ENCODE data around the gene NRXN3. TPM values are rescaled to one million over a fixed set of nuclear protein-coding genes. Genes with fewer than 3 reads are reported as not detected.

NRXN3 gene
- 1 to 10 TPM; 1.3 to 1.9 (median 1.4) TPM for polyA plus RNA-seq (ENCODE audit: insufficient read depth in 1 of 5, insufficient read length in 5 of 5, low replicate concordance in 1 of 5)
- long read RNA-seq, donor 1, partial matches to known transcripts: 0 of 1 reads
- long read RNA-seq, donor 1, other reads (novel, unspliced or antisense): 0 of 1 reads
- long read RNA-seq, donor 2: 0 reads
- long read RNA-seq, donor 3: 0 reads
- long read RNA-seq, donor 4: 0 reads
- long read RNA-seq, donor 5: 0 reads
- long read RNA-seq, donor 6: 0 reads
- long read RNA-seq, donor 7: 0 reads
- long read RNA-seq, donor 8: 0 reads

- DNase-seq: no peak
Observed at GRCh38 chr14:78170203-78170602, at the start of gene NRXN3. Gene NRXN3, plus strand, starts transcription at chr14:78170373. Its CDS starts 72,721 bp downstream, at chr14:78243094.

GRCh38 chr14:78122436-78122835, 47.7 kb upstream of the NRXN3 start:
- DNase-seq: no peak

- no peak for DNase-seq
Observed at GRCh38 chr14:78123650-78124253, 46.4 kb upstream of the NRXN3 start.

- no peak for DNase-seq
Observed at GRCh38 chr14:78127961-78128360, 42.2 kb upstream of the NRXN3 start.

GRCh38 chr14:78129375-78129774, 40.8 kb upstream of the NRXN3 start:
- DNase-seq: no peak

- DNase-seq: no peak
Observed at GRCh38 chr14:78130356-78130755, 39.8 kb upstream of the NRXN3 start.

GRCh38 chr14:78131201-78131600, 39.0 kb upstream of the NRXN3 start:
- DNase-seq: no peak

GRCh38 chr14:78131616-78132015, 38.6 kb upstream of the NRXN3 start:
- DNase-seq: no peak

- no peak for DNase-seq
Observed at GRCh38 chr14:78135450-78135891, 34.7 kb upstream of the NRXN3 start.

GRCh38 chr14:78136695-78137094, 33.5 kb upstream of the NRXN3 start:
- no peak for DNase-seq

GRCh38 chr14:78141590-78141989, 28.6 kb upstream of the NRXN3 start:
- DNase-seq: no peak

- no peak for DNase-seq
Observed at GRCh38 chr14:78142998-78143397, 27.2 kb upstream of the NRXN3 start.

GRCh38 chr14:78143489-78144145, 26.6 kb upstream of the NRXN3 start:
- no peak for DNase-seq

GRCh38 chr14:78152201-78153063, 17.7 kb upstream of the NRXN3 start:
- no peak for DNase-seq

- DNase-seq: peak in 1 of 2 donors; percentile 1
Observed at GRCh38 chr14:78153064-78153341, 17.2 kb upstream of the NRXN3 start.

- DNase-seq: no peak
Observed at GRCh38 chr14:78154827-78155226, 15.3 kb upstream of the NRXN3 start.

GRCh38 chr14:78156196-78156595, 14.0 kb upstream of the NRXN3 start:
- DNase-seq: no peak

- DNase-seq: peak; percentile 11 to 27
Observed at GRCh38 chr14:78157494-78158437, 12.4 kb upstream of the NRXN3 start.

GRCh38 chr14:78162202-78162601, 8.0 kb upstream of the NRXN3 start:
- no peak for DNase-seq

- DNase-seq: no peak
Observed at GRCh38 chr14:78164226-78164853, 5.8 kb upstream of the NRXN3 start.

- DNase-seq: no peak
Observed at GRCh38 chr14:78172428-78172827, 2.3 kb downstream of the NRXN3 start.

All from right lung (tissue), 10 donors.